ENCODE data around the gene CHI3L1. TPM values are rescaled to one million over a fixed set of nuclear protein-coding genes. Genes with fewer than 3 reads are reported as not detected.

CHI3L1 gene
- polyA plus RNA-seq, 3 donors: 9.7 to 16.6 (median 13.6) TPM

- DNase-seq: no peak
These were observed 2.7 kb downstream of the CHI3L1 start for GRCh38 chr1:203183828-203184227.

GRCh38 chr1:203182387-203182953 lies 4.0 kb downstream of the CHI3L1 start:
- no peak for DNase-seq

GRCh38 chr1:203181586-203182386 lies 4.7 kb downstream of the CHI3L1 start:
- no peak for DNase-seq

GRCh38 chr1:203180611-203181330 lies 5.7 kb downstream of the CHI3L1 start:
- no peak for DNase-seq

GRCh38 chr1:203179667-203180005 lies 6.9 kb downstream of the CHI3L1 start:
- no peak for DNase-seq

GRCh38 chr1:203178821-203179666 lies 7.5 kb downstream of the CHI3L1 start:
- DNase-seq: no peak

- DNase-seq: no peak
These were observed 8.4 kb downstream of the CHI3L1 start for GRCh38 chr1:203178083-203178482.

GRCh38 chr1:203177470-203178039 lies 8.9 kb downstream of the CHI3L1 start:
- DNase-seq: no peak

- no peak for DNase-seq
These were observed 9.5 kb downstream of the CHI3L1 start for GRCh38 chr1:203177036-203177405.

GRCh38 chr1:203176273-203177035 lies 10.1 kb downstream of the CHI3L1 start:
- no peak for DNase-seq

GRCh38 chr1:203175827-203176241 lies 10.7 kb downstream of the CHI3L1 start:
- DNase-seq: no peak

- DNase-seq: no peak
These were observed 11.2 kb downstream of the CHI3L1 start, which contains the start of gene MYBPH for GRCh38 chr1:203175237-203175826. Gene MYBPH, minus strand, starts transcription at chr1:203175826. Its CDS starts 71 bp downstream, at chr1:203175755.

- DNase-seq: no peak
These were observed 12.0 kb downstream of the CHI3L1 start for GRCh38 chr1:203174324-203174985.

- no peak for DNase-seq
These were observed 12.9 kb downstream of the CHI3L1 start for GRCh38 chr1:203173566-203173965.

- no peak for DNase-seq
These were observed 13.4 kb downstream of the CHI3L1 start for GRCh38 chr1:203173011-203173555.

- DNase-seq: no peak
These were observed 14.1 kb downstream of the CHI3L1 start for GRCh38 chr1:203172184-203173010.

- no peak for DNase-seq
These were observed 14.9 kb downstream of the CHI3L1 start for GRCh38 chr1:203171341-203172183.

Measured in renal pelvis (tissue), 4 donors.